HepG2 (cell line): ENCODE measurements around the gene DENND4B. TPM values are rescaled to one million over a fixed set of nuclear protein-coding genes. Genes with fewer than 3 reads are reported as not detected.

Experiments
- ATF3 ChIP-seq: sonication (generic); formaldehyde crosslinking; IDR thresholded peaks from 2 replicates; pipeline ENCODE4 v1.4.0; 2020; ENCODE audit warnings: missing genetic modification reagents
- DBP ChIP-seq: sonication (generic); formaldehyde crosslinking; IDR thresholded peaks from 2 replicates; pipeline ENCODE4 v1.4.0; 2020; ENCODE audit warnings: missing genetic modification reagents; ENCODE audit errors: not compliant biosample characterization
- DR1 ChIP-seq: sonication (generic); formaldehyde crosslinking; IDR thresholded peaks from 2 replicates; pipeline ENCODE4 v1.8.0; 2021; ENCODE audit warnings: mild to moderate bottlenecking, missing genetic modification reagents, inconsistent platforms
- FOXK2 ChIP-seq: fragments of 450-650 bp; IDR thresholded peaks from 2 replicates; pipeline ENCODE4 v1.6.1; 2016
- GMEB1 ChIP-seq: sonication (generic); formaldehyde crosslinking; IDR thresholded peaks from 2 replicates; pipeline ENCODE4 v1.5.1; 2020; ENCODE audit warnings: missing genetic modification reagents, mild to moderate bottlenecking, borderline replicate concordance
- HBP1 ChIP-seq: IDR thresholded peaks from 2 replicates; pipeline ENCODE4 v1.6.1; 2016; ENCODE audit warnings: low read depth, control low read depth
- HDAC2 ChIP-seq: sonication (generic); formaldehyde crosslinking; IDR thresholded peaks from 2 replicates; pipeline ENCODE4 v1.4.0; 2020; ENCODE audit warnings: missing genetic modification reagents
- NFATC3 ChIP-seq: sonication (generic); formaldehyde crosslinking; IDR thresholded peaks from 2 replicates; pipeline ENCODE4 v1.5.1; 2020; ENCODE audit warnings: mild to moderate bottlenecking, missing genetic modification reagents
- NFKB2 ChIP-seq: sonication (generic); formaldehyde crosslinking; IDR thresholded peaks from 2 replicates; pipeline ENCODE4 v1.4.0; 2020; ENCODE audit warnings: missing genetic modification reagents, borderline replicate concordance
- PCBP1 ChIP-seq: fragments of 200-400 bp; formaldehyde crosslinking; IDR thresholded peaks from 2 replicates; pipeline ENCODE4 v1.6.1; 2017; ENCODE audit warnings: mild to moderate bottlenecking, low read depth, low read length, borderline replicate concordance
- SIN3B ChIP-seq: fragments of 150-350 bp; IDR thresholded peaks from 2 replicates; pipeline ENCODE4 v1.6.1; 2014; ENCODE audit warnings: low read length
- SOX6 ChIP-seq, 2 experiments: fragments of 450-650 bp in 1 of 2; sonication (generic) in 1 of 2; formaldehyde crosslinking in 1 of 2; IDR thresholded peaks; 2 replicates each; pipeline versions ENCODE4 v1.4.0 to v1.6.1; 2017 to 2020; ENCODE audit warnings: antibody characterized with exemption in 1 of 2, mild to moderate bottlenecking in 1 of 2, missing genetic modification reagents in 1 of 2
- SYNCRIP ChIP-seq: fragments of 200-400 bp; formaldehyde crosslinking; IDR thresholded peaks from 2 replicates; pipeline ENCODE4 v1.6.1; 2018; ENCODE audit warnings: mild to moderate bottlenecking, low read depth, low read length; ENCODE audit not compliant: insufficient read depth
- THAP9 ChIP-seq: sonication (generic); formaldehyde crosslinking; IDR thresholded peaks from 2 replicates; pipeline ENCODE4; 2020; ENCODE audit warnings: missing genetic modification reagents, mild to moderate bottlenecking, borderline replicate concordance
- ZBTB26 ChIP-seq: IDR thresholded peaks from 2 replicates; pipeline ENCODE4 v1.6.1; 2016; ENCODE audit warnings: missing compliant biosample characterization, missing genetic modification reagents, borderline replicate concordance
- ZKSCAN5 ChIP-seq: sonication (generic); formaldehyde crosslinking; IDR thresholded peaks from 2 replicates; pipeline ENCODE4 v1.5.1; 2020; ENCODE audit warnings: mild to moderate bottlenecking, missing genetic modification reagents
- ZNF350 ChIP-seq: sonication (generic); formaldehyde crosslinking; IDR thresholded peaks from 2 replicates; pipeline ENCODE4 v1.4.0; 2020; ENCODE audit warnings: mild to moderate bottlenecking, low read depth, missing genetic modification reagents, borderline replicate concordance
- ZNF503 ChIP-seq: sonication (generic); formaldehyde crosslinking; IDR thresholded peaks from 2 replicates; pipeline ENCODE4 v1.4.0; 2020; ENCODE audit warnings: missing genetic modification reagents
- polyA plus RNA-seq, 8 experiments: library from polyadenylated mRNA; depleted of rRNA in 3 of 8; stranded (reverse) in 7 of 8; unstranded in 1 of 8; fragments of >200 nt; fragmentation: Illumina TruSeq in 4 of 8; extraction: Trizol in 4 of 8; gene quantifications; 2 replicates each; pipeline versions ENCODE4 v1.2.1 to v1.2.3, GENCODE V29; 2011 to 2016; ENCODE audit warnings: low read depth in 4 of 8, missing spikeins in 1 of 8, mixed read lengths in 1 of 8; ENCODE audit not compliant: insufficient read depth in 1 of 8
- total RNA-seq, 5 experiments: library from RNA; depleted of rRNA; stranded (reverse); fragments of >200 nt; fragmentation: Illumina TruSeq; extraction: Trizol; gene quantifications; 2 replicates each; pipeline ENCODE4 v1.2.3, GENCODE V29; 2016; ENCODE audit warnings: low read depth in 1 of 5

Gene DENND4B
- total and polyA plus RNA-seq, 2 of the 13 experiments (the other 11 are each of a cell fraction or from before 2014, with no cell fraction given), result 15.1 to 20.3 TPM

- TF ChIP-seq DBP (no peak), ZKSCAN5 (CRISPR knock-in tag) (no peak), DR1 (no peak), HBP1 (CRISPR knock-in tag) (peak; percentile 58; the same call in 1 of the 2 replicates), ZNF350 (CRISPR knock-in tag) (peak; percentile 54; the same call in 1 of the 2 replicates), SIN3B (no peak), ATF3 (CRISPR knock-in tag) (no peak), SOX6 (IDR thresholded peaks at IDR 0.05) (no peak), SOX6 (CRISPR knock-in tag; IDR thresholded peaks at IDR 0.05) (peak; percentile 38; the same call in 1 of the 2 replicates), PCBP1 (no peak), NFKB2 (no peak), NFATC3 (CRISPR knock-in tag) (0 out of 2 replicates have a peak, but pooled peaks have one; percentile 40), THAP9 (CRISPR knock-in tag) (peak; percentile 48; the same call in 1 of the 2 replicates), HDAC2 (CRISPR knock-in tag) (peak; percentile 63; the same call in 1 of the 2 replicates), GMEB1 (CRISPR knock-in tag) (peak; percentile 39; the same call in 1 of the 2 replicates), ZNF503 (no peak), ZBTB26 (CRISPR knock-in tag) (no peak), SYNCRIP (no peak), FOXK2 (peak; percentile 86; the same call in 1 of the 2 replicates)
These were observed 7.4 kb upstream of the DENND4B start (continued) for GRCh38 chr1:153953859-153954365.
